EL (cell line): Measurements from ENCODE around the gene PNLDC1.

Experiments
- DNase-seq: peaks from one replicate; pipeline ENCODE4 v3.0.0-alpha.2; 2016

PNLDC1 gene

DNA sequence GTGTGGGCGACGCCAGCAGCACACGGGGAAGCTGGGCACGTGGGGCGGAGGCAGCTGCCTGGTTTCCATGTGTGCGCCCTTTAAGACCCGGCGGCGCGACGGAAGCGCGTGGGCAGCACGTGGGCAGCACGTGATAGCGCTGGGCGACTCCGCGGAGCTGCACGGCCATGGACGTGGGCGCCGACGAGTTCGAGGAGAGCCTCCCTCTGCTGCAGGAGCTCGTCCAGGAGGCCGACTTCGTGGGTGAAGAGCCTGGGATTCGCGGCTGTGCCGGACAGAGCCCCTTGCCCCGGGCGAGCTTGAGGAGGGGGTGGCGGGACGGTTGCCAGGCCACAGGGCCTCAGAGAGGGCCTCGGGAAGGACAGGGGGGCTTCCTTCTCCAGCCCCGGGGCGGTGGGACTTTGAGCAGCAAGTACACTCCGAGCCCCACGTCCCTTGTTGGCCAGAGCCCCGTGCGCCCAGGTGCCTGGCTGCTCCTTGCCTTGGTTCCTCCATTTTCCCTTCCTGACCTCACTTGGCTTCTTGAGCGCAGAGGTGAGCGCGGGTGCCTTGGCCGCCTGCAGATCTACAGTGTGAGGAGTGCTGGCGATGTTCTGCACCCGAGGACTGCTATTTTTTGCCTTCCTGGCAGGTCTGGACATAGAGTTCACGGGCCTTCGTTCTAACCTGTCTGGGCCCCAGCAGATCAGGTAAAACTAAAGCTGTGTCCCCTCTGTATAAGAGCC, at the start of gene PNLDC1:
Gene PNLDC1 (plus strand): TSS at position 136 of the 725 bp plus-strand sequence. CDS start 32 bp downstream, at position 168.
- DNase-seq: no peak

- DNase-seq: no peak
Measured at GRCh38 chr6:159751448-159751847, 48.6 kb upstream of the PNLDC1 start.

DNA sequence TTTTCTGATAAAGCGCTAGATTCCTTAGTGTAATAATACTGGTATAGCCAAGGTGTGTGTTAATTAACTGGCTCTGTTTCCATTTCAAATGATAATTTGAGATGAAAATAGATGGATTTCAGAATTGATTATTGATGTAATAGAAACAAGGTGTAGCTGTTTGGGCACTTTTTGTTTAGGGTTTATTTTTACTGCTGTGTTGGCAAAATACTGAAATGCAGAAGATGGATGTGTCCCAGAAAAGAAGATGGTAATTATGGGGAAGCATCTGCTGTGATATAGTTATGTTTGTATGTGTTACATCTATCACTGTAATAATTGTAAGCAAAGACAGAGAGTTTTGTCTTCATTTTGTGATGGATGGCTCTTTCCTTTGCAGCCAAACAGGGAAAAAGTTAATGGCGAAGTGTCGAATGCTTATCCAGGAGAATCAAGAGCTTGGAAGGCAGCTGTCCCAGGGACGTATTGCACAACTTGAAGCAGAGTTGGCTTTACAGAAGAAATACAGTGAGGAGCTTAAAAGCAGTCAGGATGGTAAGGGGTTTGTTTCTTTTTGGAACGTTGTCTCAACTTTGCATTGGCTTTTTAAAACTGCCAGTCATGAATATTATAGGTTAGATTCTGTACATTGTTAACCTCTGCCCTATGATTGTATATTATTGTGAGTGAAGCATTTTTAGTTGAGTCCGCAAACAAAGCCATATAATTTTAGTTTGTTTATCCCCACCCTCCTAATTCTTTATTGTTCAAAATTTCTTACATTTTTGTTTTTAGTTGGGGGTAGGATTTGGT, 46.8 kb upstream of the PNLDC1 start:
- DNase-seq: no peak

- no peak for DNase-seq
Measured at GRCh38 chr6:159754401-159754800, 45.7 kb upstream of the PNLDC1 start.

DNA sequence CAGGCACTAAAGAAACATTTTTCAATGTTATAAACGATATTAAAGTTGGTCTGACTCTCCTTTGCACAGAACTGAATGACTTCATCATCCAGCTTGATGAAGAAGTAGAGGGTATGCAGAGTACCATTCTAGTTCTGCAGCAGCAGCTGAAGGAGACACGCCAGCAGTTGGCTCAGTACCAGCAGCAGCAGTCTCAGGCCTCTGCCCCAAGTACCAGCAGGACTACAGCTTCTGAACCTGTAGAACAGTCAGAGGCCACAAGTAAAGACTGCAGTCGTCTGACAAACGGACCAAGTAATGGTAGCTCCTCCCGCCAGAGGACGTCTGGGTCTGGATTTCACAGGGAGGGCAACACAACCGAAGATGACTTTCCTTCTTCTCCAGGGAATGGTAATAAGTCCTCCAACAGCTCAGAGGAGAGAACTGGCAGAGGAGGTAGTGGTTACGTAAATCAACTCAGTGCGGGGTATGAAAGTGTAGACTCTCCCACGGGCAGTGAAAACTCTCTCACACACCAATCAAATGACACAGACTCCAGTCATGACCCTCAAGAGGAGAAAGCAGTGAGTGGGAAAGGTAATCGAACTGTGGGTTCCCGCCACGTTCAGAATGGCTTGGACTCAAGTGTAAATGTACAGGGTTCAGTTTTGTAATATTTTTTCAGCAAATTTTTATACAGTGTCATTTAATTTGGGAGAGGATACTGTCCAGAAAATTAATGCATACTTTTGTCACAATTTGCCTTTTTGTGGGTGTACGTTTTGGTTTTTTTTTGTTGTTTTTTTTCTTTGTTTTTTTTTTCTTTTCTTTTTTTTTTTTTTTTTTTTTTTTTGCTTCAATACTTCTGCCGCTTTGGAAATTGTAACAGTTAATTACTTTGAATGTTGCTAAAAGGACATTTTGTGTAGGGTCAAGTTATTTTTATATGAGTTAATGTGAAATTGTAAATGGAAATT, 44.8 kb upstream of the PNLDC1 start:
- DNase-seq: no peak

DNA sequence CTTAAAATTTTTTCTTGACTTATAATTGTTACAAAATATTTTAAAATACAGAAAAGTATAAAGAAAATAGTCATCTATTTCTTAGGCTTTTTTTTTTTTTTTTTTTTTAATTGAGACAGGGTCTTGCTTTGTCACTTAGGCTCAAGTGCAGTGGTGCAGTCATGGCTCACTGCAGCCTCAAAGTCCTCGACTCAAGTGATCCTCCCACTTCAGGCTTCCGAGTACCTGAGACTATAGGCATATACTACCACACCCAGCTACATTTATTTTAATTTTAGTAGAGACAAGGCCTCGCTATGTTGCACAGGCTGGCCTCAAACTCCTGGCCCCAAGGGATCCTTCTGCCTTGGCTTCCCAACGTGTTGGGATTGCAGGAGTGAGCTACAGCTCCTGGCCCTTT, 43.6 kb upstream of the PNLDC1 start:
- DNase-seq: no peak

- DNase-seq: peak; percentile 87
Measured at GRCh38 chr6:159758031-159759001, 41.8 kb upstream of the PNLDC1 start.

GRCh38 chr6:159759645-159760044, 40.4 kb upstream of the PNLDC1 start:
- DNase-seq: no peak

GRCh38 chr6:159760602-159761057, 39.4 kb upstream of the PNLDC1 start:
- DNase-seq: peak; percentile 95

DNA sequence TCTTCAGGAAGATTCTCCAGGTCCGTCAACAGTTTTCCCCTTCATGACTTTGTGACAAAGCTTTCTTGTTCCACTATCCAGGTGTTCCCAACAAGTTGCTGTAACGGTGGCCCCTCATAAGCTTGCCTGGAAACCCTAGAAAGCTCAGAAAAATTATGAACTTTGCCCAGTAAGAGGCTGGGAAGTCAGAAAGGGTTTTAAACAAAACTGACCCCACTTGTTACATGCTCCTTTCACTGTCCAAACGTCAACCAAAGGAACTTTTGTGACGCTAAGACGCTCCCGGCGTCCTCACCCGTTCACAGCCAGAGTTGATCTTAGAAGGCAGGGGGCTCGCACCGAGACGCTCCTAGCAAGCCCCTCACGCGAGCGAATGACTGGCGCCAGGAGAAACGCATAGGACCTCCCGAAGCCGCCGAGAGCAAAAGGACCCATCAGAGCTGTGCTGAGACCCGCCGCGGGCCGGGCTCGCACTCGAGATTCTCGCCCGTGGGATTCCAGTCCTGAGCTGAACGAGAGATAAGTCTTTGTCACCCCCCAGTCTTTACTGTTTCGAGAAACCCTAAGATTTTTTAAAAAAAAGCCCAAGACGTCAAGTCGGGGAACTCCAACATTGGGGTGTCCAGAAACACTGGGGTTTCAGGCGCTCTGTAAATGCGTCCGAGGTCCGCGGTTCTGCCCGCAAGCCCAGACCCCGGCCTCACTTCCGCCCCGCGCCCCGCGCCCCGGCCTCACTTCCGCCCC, 38.8 kb upstream of the PNLDC1 start:
- DNase-seq: peak; percentile 14

DNA sequence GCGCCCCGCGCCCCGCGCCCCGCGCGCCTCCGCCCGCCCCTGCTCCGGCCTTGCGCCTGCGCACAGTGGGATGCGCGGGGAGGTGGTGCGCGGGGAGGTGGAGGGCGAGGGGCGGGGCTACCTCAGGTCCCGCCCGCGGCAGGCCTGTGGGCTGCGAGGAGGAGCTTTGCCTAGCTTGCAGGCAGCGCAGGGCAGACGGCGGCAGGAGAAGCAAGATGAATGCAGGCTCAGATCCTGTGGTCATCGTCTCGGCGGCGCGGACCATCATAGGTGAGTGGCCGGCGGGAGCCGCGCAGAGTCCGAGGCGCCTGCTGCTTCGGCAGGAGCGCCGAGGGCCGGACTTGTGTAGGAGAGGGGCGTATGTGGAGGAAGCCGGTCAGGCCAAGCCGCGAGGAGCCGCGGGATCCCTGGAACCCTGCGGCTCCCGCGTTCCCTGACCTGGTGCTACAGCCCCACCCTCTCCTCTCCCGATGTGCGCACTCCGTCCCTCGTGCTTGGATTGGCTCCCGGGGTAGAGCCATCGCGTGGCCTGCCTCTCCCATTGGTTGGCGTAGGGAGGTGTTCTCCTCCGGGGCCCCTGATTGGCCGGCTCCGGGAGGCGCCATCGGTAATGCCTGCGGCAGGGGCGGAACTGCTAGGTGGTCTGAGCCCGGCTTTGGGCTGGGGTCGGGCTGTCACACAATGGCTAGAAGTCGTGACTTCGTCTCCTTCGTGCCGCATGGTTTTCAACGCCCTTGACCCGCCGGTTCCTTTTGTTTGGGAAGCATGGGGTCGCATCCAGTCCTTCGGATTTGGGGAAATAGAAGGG, 38.0 kb upstream of the PNLDC1 start, which contains the start of gene ACAT2:
Gene ACAT2 (plus strand): TSS at position 173 of the 808 bp plus-strand sequence. CDS start 43 bp downstream, at position 216.
- DNase-seq: peak; percentile 96

DNA sequence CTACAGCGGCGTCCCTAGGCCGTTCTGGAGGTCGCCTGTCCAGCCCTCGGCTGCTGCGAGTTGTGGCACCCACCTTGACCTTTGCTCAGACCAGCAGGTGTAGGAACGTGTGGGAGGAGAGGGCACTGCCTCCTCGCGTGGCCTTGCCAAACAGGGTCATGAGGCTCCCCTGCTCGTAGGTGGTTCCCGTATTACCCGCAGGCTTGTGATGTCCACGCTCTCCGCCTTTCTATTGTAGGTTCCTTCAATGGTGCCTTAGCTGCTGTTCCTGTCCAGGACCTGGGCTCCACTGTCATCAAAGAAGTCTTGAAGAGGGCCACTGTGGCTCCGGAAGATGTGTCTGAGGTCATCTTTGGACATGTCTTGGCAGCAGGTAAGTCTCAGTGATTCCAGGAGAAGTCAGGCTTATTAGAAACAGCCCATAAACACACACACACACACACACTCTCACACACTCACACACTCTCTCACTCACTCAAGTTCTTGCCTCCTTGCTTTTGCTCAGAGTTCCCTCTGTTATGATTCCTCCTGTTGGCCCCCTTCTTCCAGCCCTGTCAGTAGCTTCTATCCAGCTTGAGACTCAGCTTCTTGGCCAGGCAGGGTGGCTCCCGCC, 37.3 kb upstream of the PNLDC1 start:
- no peak for DNase-seq

GRCh38 chr6:159766906-159767305, 33.2 kb upstream of the PNLDC1 start:
- no peak for DNase-seq

DNA sequence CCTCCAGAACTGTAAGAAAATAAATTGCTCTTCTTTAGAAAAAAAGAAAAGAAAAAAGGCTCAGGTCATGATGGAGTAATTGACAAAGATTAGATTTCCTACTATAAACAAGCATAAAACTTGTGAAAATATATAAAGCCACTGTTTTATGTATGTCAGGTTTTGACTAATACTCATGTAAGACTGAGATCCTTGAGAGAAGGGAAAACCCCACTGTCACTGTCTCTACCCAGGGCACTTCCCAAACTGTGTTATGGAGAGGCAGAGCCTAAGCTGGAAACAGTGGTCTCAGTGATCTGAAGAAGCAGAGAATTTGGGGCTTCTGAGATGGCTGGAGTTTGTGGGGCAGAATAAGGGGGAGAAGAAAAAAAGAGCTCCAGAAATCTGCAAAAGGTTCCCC, 30.6 kb upstream of the PNLDC1 start:
- DNase-seq: no peak

DNA sequence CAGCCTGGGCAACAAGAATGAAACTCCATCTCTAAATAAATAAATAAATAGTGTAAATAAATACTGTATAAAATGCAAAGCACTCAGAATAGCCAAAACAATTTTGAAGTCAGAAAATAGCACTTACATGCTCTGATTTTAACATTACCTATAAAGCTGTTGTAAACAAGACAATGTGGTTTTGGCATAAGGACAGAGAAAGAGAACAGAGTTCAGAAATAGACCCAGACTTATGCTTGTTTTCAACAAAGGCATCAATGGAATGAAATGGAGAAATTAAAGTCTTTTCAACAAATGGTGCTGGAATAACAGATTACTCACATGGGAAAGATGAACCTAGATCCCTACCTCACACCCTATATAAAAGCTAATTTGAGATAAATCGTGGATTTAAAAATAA, 27.9 kb upstream of the PNLDC1 start:
- DNase-seq: no peak

DNA sequence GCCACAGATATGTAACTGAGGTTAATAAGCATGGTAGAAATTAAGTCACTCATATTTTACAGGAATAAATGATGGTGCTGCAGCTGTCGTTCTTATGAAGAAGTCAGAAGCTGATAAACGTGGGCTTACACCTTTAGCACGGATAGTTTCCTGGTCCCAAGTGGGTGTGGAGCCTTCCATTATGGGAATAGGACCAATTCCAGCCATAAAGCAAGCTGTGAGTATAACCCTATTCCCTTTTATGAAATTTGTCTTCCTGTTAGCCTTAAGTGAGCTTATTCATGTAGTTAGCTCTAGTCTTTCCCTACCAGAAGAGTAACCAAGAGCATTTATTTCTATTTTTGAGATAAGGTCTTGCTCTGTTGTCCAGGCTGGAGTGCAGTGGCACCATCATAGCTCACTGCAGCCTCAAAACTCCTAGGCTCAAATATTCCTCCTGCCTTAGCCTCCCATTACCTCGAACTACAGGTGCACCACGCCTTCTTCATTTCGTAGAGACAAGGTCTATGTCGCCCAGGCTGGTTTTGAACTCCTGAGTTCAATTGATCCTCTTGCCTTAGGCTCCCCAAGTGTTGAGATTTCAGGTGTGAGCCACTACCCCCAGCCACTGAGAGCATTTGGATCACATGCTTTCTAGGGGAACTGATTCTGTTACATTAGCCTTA, 22.7 kb upstream of the PNLDC1 start:
- no peak for DNase-seq

DNA sequence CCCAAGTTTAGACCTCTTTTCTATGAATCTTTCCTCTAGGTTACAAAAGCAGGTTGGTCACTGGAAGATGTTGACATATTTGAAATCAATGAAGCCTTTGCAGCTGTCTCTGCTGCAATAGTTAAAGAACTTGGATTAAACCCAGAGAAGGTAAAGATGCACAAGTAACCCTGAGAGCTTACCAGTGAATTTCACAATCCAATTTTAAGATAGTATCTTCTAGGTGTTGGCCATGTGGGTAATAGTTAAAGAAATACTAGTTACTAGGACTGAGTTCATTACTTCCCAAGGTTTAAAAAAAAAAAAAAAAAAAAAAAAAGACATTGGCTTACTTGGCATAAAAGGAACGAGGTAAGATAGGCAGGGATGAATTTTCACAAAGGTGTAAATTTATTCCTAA, 21.9 kb upstream of the PNLDC1 start:
- no peak for DNase-seq

DNA sequence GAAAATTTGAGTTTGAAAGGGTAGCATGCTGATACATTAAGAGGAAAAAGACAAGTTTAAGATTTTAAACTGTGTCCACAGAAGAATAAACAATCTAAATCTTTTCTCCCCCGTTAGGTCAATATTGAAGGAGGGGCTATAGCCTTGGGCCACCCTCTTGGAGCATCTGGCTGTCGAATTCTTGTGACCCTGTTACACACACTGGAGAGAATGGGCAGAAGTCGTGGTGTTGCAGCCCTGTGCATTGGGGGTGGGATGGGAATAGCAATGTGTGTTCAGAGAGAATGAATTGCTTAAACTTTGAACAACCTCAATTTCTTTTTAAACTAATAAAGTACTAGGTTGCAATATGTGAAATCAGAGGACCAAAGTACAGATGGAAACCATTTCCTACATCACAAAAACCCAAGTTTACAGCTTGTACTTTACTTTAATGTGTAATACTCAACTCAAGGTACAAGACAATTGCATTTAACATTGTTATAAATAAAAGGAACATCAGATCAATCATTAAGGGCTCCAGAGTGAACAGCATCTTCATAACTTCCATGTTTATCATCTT, 21.5 kb upstream of the PNLDC1 start:
- DNase-seq: no peak

GRCh38 chr6:159788276-159788675, 11.8 kb upstream of the PNLDC1 start:
- no peak for DNase-seq
